Posterior cingulate gyrus (tissue), 11 donors: ENCODE data around the gene CUX1.
"Not testable (repeated sequence)": the region's sequence is repeated elsewhere in the genome, so short reads cannot be mapped to it uniquely, and the experiment has no call there.

Source experiments
- DNase-seq, 10 donors: peaks; one replicate each; pipeline versions ENCODE4 v3.0.0 to v3.0.0-alpha.2; 2020 to 2021; ENCODE audit warnings: mixed read lengths in 3 of 10
- intact Hi-C: fragments of 100-400 bp; cut with DNase I; formaldehyde crosslinking; loops from one replicate; pipeline ENCODE4 v1.15.1; 2023

The CUX1 gene

DNA sequence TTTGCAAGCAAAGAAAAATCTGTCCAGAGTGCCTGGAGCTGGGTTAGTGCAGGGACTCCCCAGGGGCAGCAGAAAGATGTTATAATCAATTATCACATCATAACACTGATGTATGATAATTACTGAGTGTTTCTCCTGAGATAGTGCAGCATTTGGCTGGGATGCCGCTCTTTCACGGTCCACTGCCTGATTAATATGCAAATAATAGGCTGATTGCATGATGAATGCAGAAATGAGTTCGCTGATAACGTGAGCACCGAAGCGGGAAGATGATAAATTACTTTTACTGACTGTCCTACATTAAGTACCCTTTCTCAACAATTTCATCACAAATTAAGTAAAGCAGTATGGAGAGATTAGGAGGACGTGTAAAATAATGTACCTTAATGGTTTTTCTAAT, 397.8 kb downstream of the CUX1 start:
- intact Hi-C loops = no loop called here
- no peak for DNase-seq

- no peak for DNase-seq
- intact Hi-C loops = no loop called here
These were observed 398.3 kb downstream of the CUX1 start for GRCh38 chr7:102215711-102216110.

DNA sequence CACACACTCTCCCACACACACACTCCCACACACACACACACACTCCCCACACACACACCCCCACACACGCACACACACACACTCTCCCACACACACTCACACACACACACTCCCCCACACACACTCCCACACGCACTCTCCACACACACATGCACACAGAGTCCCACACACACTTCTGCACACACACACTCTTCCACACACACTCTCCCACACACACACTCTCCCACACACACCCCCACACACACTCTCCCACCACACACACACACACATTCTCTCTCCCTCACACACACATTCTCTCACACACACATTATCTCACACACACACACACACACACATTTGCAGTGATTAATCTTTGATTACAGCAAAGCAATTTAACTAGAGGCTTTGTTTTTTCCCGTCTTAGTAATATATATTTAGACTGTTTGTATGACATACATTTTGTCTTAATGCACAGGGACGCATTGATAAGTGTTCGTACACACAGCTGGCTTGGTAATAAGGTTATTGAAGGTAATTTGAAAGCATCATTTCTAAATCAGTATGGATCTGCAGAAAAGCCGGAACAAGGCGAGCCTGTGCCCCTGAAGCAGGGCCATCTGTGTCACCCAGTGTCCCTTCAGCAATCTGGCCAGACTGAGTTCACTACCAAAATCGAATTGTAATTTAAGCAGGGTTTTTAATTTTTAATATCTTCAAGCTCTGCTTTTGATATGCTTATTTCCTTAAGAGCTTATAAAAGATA, 399.3 kb downstream of the CUX1 start:
- no peak for DNase-seq
- intact Hi-C loops = no loop called here

GRCh38 chr7:102220229-102220850, 402.9 kb downstream of the CUX1 start:
- intact Hi-C loops = no loop called here

GRCh38 chr7:102220960-102221800, 403.8 kb downstream of the CUX1 start:
- peak in 1 of 10 donors; percentile 73 for DNase-seq

More at GRCh38 chr7:102220229-102220850, 402.9 kb downstream of the CUX1 start:
- no peak for DNase-seq

DNA sequence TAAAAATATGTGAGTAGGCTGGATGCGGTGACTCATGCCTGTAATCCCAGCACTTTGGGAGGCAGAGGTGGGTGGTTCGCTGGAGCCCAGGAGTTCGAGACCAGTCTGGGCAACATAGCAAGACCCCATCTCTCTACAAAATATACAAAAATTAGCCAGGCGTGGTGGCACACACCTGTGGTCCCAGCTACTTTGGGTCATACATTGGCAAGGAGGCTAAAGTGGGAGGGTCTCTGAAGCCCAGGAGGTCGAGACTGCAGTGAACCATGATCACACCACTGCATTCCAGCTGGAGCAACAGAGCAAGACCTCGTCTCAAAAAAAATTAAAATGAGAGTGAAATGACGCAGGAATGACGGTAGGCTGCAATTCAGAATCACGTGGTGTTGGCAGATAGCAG, 404.5 kb downstream of the CUX1 start:
- intact Hi-C loops = no loop called here
- DNase-seq = no peak

More at GRCh38 chr7:102220960-102221800, 403.8 kb downstream of the CUX1 start:
- intact Hi-C loops = no loop called here

DNA sequence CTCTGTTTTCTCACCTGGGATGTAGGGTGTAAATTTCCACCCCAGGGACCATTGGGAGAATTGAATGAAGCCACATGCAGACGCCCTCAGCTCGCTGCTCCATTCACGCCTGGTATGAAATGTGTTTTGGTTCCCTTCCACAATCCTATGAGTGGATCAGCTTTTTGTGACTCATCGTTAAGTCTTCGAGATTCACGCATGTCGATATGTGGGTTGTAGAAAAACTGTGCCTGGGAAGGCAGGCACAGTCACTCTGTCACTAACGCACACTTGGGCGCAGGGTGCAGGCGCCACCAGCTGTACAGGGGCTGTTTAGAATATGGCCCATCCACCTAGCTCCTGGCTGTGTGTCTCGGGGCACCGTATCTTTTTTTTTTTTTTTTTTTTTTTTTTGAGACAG, 405.0 kb downstream of the CUX1 start:
- DNase-seq = peak in 2 of 10 donors; percentile 15 to 22
- intact Hi-C loops = no loop called here

- intact Hi-C loops = no loop called here
- no peak for DNase-seq
These were observed 405.8 kb downstream of the CUX1 start for GRCh38 chr7:102223184-102223583.

DNA sequence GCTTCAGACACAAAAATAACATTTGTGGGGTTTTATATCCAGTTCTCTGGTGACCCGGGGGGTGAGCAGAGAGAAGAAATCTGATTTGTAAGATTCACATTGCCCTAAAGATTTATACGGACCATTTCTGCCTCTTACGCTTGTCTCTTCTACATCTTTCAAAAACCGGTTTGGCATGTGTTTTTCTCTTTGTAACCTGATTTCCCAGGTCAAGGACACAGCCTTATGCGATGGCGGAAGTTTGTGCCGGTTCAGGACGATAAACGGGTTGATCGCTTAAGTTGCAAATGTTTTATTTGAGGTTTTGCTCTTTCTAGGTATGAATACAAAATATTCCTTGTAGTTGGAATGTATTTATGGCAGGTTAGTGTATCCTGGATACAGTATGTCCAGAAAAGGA, 407.6 kb downstream of the CUX1 start:
- DNase-seq = no peak
- intact Hi-C loops = no loop called here

- intact Hi-C loops = no loop called here
- DNase-seq = no peak
These were observed 409.9 kb downstream of the CUX1 start for GRCh38 chr7:102227371-102227770.

DNA sequence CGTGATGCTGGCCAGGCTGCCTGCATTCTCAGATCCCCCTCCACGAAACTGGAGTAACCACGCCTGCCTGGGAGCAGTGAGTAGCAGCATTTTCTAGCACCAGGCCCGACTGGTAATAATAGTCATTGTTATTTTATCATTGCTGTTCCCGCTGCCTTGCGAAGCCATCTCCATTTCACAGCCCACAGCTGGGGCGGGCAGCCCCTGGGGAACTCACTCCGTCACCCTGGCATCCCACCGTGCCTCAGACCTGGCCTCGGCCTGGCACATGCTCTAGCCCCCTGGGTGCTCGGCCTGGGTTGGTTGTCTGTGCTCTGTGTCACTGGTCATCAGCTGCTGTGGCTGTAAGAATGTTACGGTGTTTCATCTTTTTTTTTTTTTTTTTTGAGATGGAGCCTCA, 411.5 kb downstream of the CUX1 start:
- no peak for DNase-seq
- intact Hi-C loops = no loop called here

DNA sequence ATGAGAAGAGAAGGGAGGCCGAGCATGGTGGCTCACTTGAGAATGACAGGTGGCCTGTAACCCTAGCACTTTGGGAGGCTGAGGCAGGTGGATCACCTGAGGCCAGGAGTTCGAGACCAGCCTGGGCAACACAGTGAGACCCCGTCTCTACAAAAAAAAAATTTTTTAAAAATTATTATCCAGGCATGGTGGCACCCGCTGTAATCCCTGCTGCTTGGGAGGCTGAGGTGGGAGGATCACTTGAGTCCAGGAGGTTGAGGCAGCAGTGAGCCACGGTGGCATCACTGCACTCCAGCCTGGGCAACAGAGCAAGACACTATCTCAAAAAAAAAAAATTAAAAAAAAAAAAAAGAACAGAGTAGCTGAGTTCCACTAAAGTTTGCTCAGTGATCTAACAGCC, 412.7 kb downstream of the CUX1 start:
- DNase-seq, intact Hi-C loops: not testable (repeated sequence)

- intact Hi-C loops = no loop called here
- DNase-seq = no peak
These were observed 413.2 kb downstream of the CUX1 start for GRCh38 chr7:102230593-102230992.

- intact Hi-C loops = no loop called here
These were observed 415.3 kb downstream of the CUX1 start for GRCh38 chr7:102232611-102233286.

GRCh38 chr7:102234131-102234530, 416.7 kb downstream of the CUX1 start:
- intact Hi-C loops = no loop called here
- DNase-seq = no peak

More at GRCh38 chr7:102232611-102233286, 415.3 kb downstream of the CUX1 start:
- DNase-seq = peak in 1 of 10 donors; percentile 35

GRCh38 chr7:102234801-102235550, 417.6 kb downstream of the CUX1 start:
- intact Hi-C loops = no loop called here
- peak in 1 of 10 donors; percentile 55 for DNase-seq

- intact Hi-C loops = loop anchor here (1.0 to 2.0 kb wide), 2 partner anchors 419 to 548 kb away; partner anchors contain the start of gene CUX1
- peak in 1 of 10 donors; percentile 31 for DNase-seq
These were observed 418.7 kb downstream of the CUX1 start for GRCh38 chr7:102236102-102236501.

GRCh38 chr7:102236592-102237287, 419.3 kb downstream of the CUX1 start:
- intact Hi-C loops = loop anchor here (1.0 to 2.0 kb wide), 2 partner anchors 420 to 548 kb away; partner anchors contain the start of gene CUX1
- peak; percentile 37 to 95 (median 68) for DNase-seq

GRCh38 chr7:102239206-102239820, 421.9 kb downstream of the CUX1 start:
- peak in 1 of 10 donors; percentile 58 for DNase-seq
- intact Hi-C loops = no loop called here
